Right lobe of liver (tissue), 6 donors: Measurements from ENCODE around the gene HCN3. TPM values are rescaled to one million over a fixed set of nuclear protein-coding genes. Genes with fewer than 3 reads are reported as not detected.

Source experiments
- ATAC-seq, 4 donors: fragments of 200-7000 bp; cut with Tn5 transposase; one replicate each; pipeline ENCODE4 v1.9.1; 2020; ENCODE audit warnings: mild to moderate bottlenecking in 4 of 4, moderate library complexity in 4 of 4
- DNase-seq, 3 donors: peaks; one replicate each; pipeline ENCODE4 v3.0.0-alpha.2; 2020
- H3K27ac ChIP-seq, 3 donors: fragments of 200-600 bp; one replicate each; pipeline ENCODE4 v1.8.0; 2022
- H3K27me3 ChIP-seq, 2 donors: fragments of 200-600 bp; one replicate each; pipeline ENCODE4 v1.8.0; 2022
- H3K36me3 ChIP-seq, 4 donors: fragments of 200-600 bp; sonication (generic) in 1 of 4; one replicate each; pipeline versions ENCODE4 v1.5.1 to v1.8.0; 2017 to 2022; ENCODE audit warnings: control low read depth in 1 of 4
- H3K4me1 ChIP-seq, 4 donors: fragments of 200-600 bp; sonication (generic) in 1 of 4; one replicate each; pipeline versions ENCODE4 v1.5.1 to v1.8.0; 2017 to 2022; ENCODE audit warnings: control low read depth in 1 of 4
- H3K4me3 ChIP-seq, 3 donors: fragments of 200-600 bp; one replicate each; pipeline ENCODE4 v1.8.0; 2022
- H3K9me3 ChIP-seq, 4 donors: fragments of 200-600 bp; sonication (generic) in 1 of 4; one replicate each; pipeline versions ENCODE4 v1.5.1 to v1.8.0; 2017 to 2022; ENCODE audit warnings: control low read depth in 1 of 4
- CTCF ChIP-seq, 4 donors: fragments of 200-600 bp in 3 of 4; fragments of 450-650 bp in 1 of 4; IDR thresholded peaks; one replicate each; pipeline versions ENCODE4 v1.5.1 to v1.8.0; 2016 to 2022; ENCODE audit warnings: antibody characterized with exemption in 4 of 4, mild to moderate bottlenecking in 2 of 4
- POLR2A ChIP-seq: fragments of 450-650 bp; IDR thresholded peaks from one replicate; pipeline ENCODE4 v1.6.1; 2017; ENCODE audit warnings: antibody characterized with exemption, mild to moderate bottlenecking
- WGBS: methylation state at CpG from one replicate; pipeline ENCODE4 v1.1.6; 2018; ENCODE audit warnings: low coverage, low lambda C conversion rate; ENCODE audit not compliant: insufficient coverage; ENCODE audit errors: missing lambda C conversion rate; 5-methylcytosine and 5-hydroxymethylcytosine counted together
- intact Hi-C, 2 donors: fragments of 100-400 bp; cut with DNase I; formaldehyde crosslinking; loops; one replicate each; pipeline versions ENCODE4 v1.11.2 to v1.14.1; 2022
- total RNA-seq, 6 experiments: library from RNA; depleted of rRNA in 2 of 6; stranded (reverse); fragments of >200 nt in 2 of 6; fragmentation: NEBNext Ultra II Directional in 3 of 6; extraction: Animal tissue kit (Norgen Biotek cat#: 25700) in 3 of 6; gene quantifications; one replicate each; pipeline versions ENCODE4 v1.1.0 to v1.2.4, GENCODE V29; 2016 to 2023
- donor health status: DM: no; HTN: yes; CAD: no.
- donor health status: DM: no; HTN: no; CAD: no.
- donor health status: DM: no; HTN: no; CAD: no.
- donor health status: DM: no; HTN: yes; CAD: no.
- donor health status: DM: no; HTN: yes; CAD: no.

The HCN3 gene
- total RNA-seq, 6 experiments from 2014 or later: 0.56 to 1.6 (median 1.2) TPM

- no peaks in the 10 kb centered on the region for H3K9me3 ChIP-seq
- peaks cover 0 to 26% (median 0%) of the 10 kb centered on the region in 4 donors for H3K36me3 ChIP-seq
- no peaks in the 10 kb centered on the region for H3K27me3 ChIP-seq
- WGBS: 94% methylated on average over 3 of the region's 9 CpGs
- intact Hi-C loops: no loop called here
- H3K4me1 ChIP-seq: peaks cover 0 to 13% (median 1%) of the 10 kb centered on the region in 4 donors
- TF ChIP-seq CTCF (IDR thresholded peaks at IDR 0.05) (no peak), POLR2A (no peak)
- H3K27ac ChIP-seq: no peak overlapping the region
- no peak overlapping the region for H3K4me3 ChIP-seq
- DNase-seq (no peak), ATAC-seq (no peak)
These were observed 40.8 kb downstream of the HCN3 start for GRCh38 chr1:155318082-155318481.

GRCh38 chr1:155319536-155319935 is 42.3 kb downstream of the HCN3 start:
- DNase-seq (no peak), ATAC-seq (no peak)
- intact Hi-C loops: no loop called here
- H3K9me3 ChIP-seq: no peaks in the 10 kb centered on the region
- no peak overlapping the region for H3K27ac ChIP-seq
- peaks cover 0 to 21% (median 0%) of the 10 kb centered on the region in 4 donors for H3K36me3 ChIP-seq
- WGBS: 0% methylated on average over 1 of the region's 5 CpGs
- no peak overlapping the region for H3K4me3 ChIP-seq
- H3K4me1 ChIP-seq: peaks cover 0 to 13% (median 1%) of the 10 kb centered on the region in 4 donors
- H3K27me3 ChIP-seq: no peaks in the 10 kb centered on the region
- TF ChIP-seq POLR2A (no peak), CTCF (IDR thresholded peaks at IDR 0.05) (no peak)

GRCh38 chr1:155320252-155320651 is 43.0 kb downstream of the HCN3 start:
- Histone ChIP-seq H3K27ac (peak overlapping the region in 1 of 3 donors; percentile 29), H3K9me3 (no peaks in the 10 kb centered on the region), H3K27me3 (no peaks in the 10 kb centered on the region), H3K4me1 (peaks cover 0 to 17% (median 1%) of the 10 kb centered on the region in 4 donors), H3K4me3 (peak overlapping the region in 1 of 3 donors; percentile 39), H3K36me3 (peaks cover 0 to 21% (median 0%) of the 10 kb centered on the region in 4 donors)
- no peak for TF ChIP-seq POLR2A
- TF ChIP-seq CTCF (IDR thresholded peaks at IDR 0.05): no peak
- no peak for DNase-seq
- no peak for ATAC-seq
- intact Hi-C loops: loop anchor here (5.0 kb wide), 1 partner anchor 43 kb away; the partner anchor contains the start of gene HCN3 (in 2 of the 2)
- 58% methylated on average over 9 of the region's 11 CpGs for WGBS

- Histone ChIP-seq H3K9me3 (no peaks in the 10 kb centered on the region), H3K36me3 (peaks cover 0 to 21% (median 0%) of the 10 kb centered on the region in 4 donors), H3K4me3 (peak within 1 kb of the TSS; percentile 25 to 39 (median 36)), H3K4me1 (peaks cover 0 to 19% (median 1%) of the 10 kb centered on the region in 4 donors), H3K27ac (peak within 1 kb of the TSS in 1 of 3 donors; percentile 29), H3K27me3 (no peaks in the 10 kb centered on the region)
- DNase-seq (peak; percentile 66 to 75 (median 67)), ATAC-seq (no peak)
- TF ChIP-seq POLR2A (no peak), CTCF (IDR thresholded peaks at IDR 0.05) (no peak)
- intact Hi-C loops: loop anchor here (5.0 kb wide), 1 partner anchor 44 kb away; the partner anchor contains the start of gene HCN3 (in 2 of the 2)
- 27% methylated on average over 25 of the region's 51 CpGs for WGBS
These were observed 43.7 kb downstream of the HCN3 start, which contains the start of gene RUSC1 for GRCh38 chr1:155320661-155321617. RUSC1 (plus strand) TSS chr1:155320894; CDS start chr1:155321774, 880 bp downstream.
